ENCODE data around the gene DYNC1I1. TPM values are rescaled to one million over a fixed set of nuclear protein-coding genes. Genes with fewer than 3 reads are reported as not detected.

Gene DYNC1I1
- polyA plus RNA-seq, 4 donors, result 0.34 to 0.58 (median 0.50) TPM

GRCh38 chr7:95951997-95952795 is 179.8 kb downstream of the DYNC1I1 start:
- DNase-seq (ENCODE audit: low read depth in 4 of 4, low spot score in 3 of 4), result no peak

- DNase-seq (ENCODE audit: low read depth in 4 of 4, low spot score in 3 of 4), result no peak
Measured at GRCh38 chr7:95952851-95953250, 180.5 kb downstream of the DYNC1I1 start.

GRCh38 chr7:95955748-95956147 is 183.4 kb downstream of the DYNC1I1 start:
- DNase-seq (ENCODE audit: low read depth in 4 of 4, low spot score in 3 of 4), result no peak

GRCh38 chr7:95957510-95957909 is 185.2 kb downstream of the DYNC1I1 start:
- no peak for DNase-seq (ENCODE audit: low read depth in 4 of 4, low spot score in 3 of 4)

GRCh38 chr7:95960706-95961244 is 188.4 kb downstream of the DYNC1I1 start:
- DNase-seq (ENCODE audit: low read depth in 4 of 4, low spot score in 3 of 4), result no peak

GRCh38 chr7:95963446-95963990 is 191.2 kb downstream of the DYNC1I1 start:
- no peak for DNase-seq (ENCODE audit: low read depth in 4 of 4, low spot score in 3 of 4)

- no peak for DNase-seq (ENCODE audit: low read depth in 4 of 4, low spot score in 3 of 4)
Measured at GRCh38 chr7:95971716-95972115, 199.4 kb downstream of the DYNC1I1 start.

- DNase-seq (ENCODE audit: low read depth in 4 of 4, low spot score in 3 of 4), result no peak
Measured at GRCh38 chr7:95972523-95972922, 200.2 kb downstream of the DYNC1I1 start.

GRCh38 chr7:95974108-95974507 is 201.8 kb downstream of the DYNC1I1 start:
- DNase-seq (ENCODE audit: low read depth in 4 of 4, low spot score in 3 of 4), result no peak

GRCh38 chr7:95976369-95977060 is 204.2 kb downstream of the DYNC1I1 start:
- DNase-seq (ENCODE audit: low read depth in 4 of 4, low spot score in 3 of 4), result no peak

GRCh38 chr7:95977994-95978393 is 205.6 kb downstream of the DYNC1I1 start:
- no peak for DNase-seq (ENCODE audit: low read depth in 4 of 4, low spot score in 3 of 4)

- DNase-seq (ENCODE audit: low read depth in 4 of 4, low spot score in 3 of 4), result peak in 2 of 4 donors; percentile 12 to 18
Measured at GRCh38 chr7:95980167-95980566, 207.8 kb downstream of the DYNC1I1 start.

- no peak for DNase-seq (ENCODE audit: low read depth in 4 of 4, low spot score in 3 of 4)
Measured at GRCh38 chr7:95980706-95981105, 208.4 kb downstream of the DYNC1I1 start.

GRCh38 chr7:95986178-95986764 is 213.9 kb downstream of the DYNC1I1 start:
- DNase-seq (ENCODE audit: low read depth in 4 of 4, low spot score in 3 of 4), result no peak

GRCh38 chr7:95989301-95989700 is 216.9 kb downstream of the DYNC1I1 start:
- DNase-seq (ENCODE audit: low read depth in 4 of 4, low spot score in 3 of 4), result no peak

- DNase-seq (ENCODE audit: low read depth in 4 of 4, low spot score in 3 of 4), result no peak
Measured at GRCh38 chr7:95993380-95993779, 221.0 kb downstream of the DYNC1I1 start.

- no peak for DNase-seq (ENCODE audit: low read depth in 4 of 4, low spot score in 3 of 4)
Measured at GRCh38 chr7:95996174-95996573, 223.8 kb downstream of the DYNC1I1 start.

GRCh38 chr7:95996886-95997285 is 224.5 kb downstream of the DYNC1I1 start:
- DNase-seq (ENCODE audit: low read depth in 4 of 4, low spot score in 3 of 4), result no peak

GRCh38 chr7:95997632-95998031 is 225.3 kb downstream of the DYNC1I1 start:
- DNase-seq (ENCODE audit: low read depth in 4 of 4, low spot score in 3 of 4), result no peak

- no peak for DNase-seq (ENCODE audit: low read depth in 4 of 4, low spot score in 3 of 4)
Measured at GRCh38 chr7:95999481-95999880, 227.1 kb downstream of the DYNC1I1 start.

- no peak for DNase-seq (ENCODE audit: low read depth in 4 of 4, low spot score in 3 of 4)
Measured at GRCh38 chr7:96004578-96004977, 232.2 kb downstream of the DYNC1I1 start.

Measured in right renal pelvis (tissue), 4 donors.